HCT116 (cell line): ENCODE measurements around the gene PRKN. TPM values are rescaled to one million over a fixed set of nuclear protein-coding genes. Genes with fewer than 3 reads are reported as not detected.
"Not testable (repeated sequence)": the region's sequence is repeated elsewhere in the genome, so short reads cannot be mapped to it uniquely, and the experiment has no call there.

Experiments
- ATAC-seq: fragments of 200-7000 bp; cut with Tn5 transposase; 2 replicates; pipeline ENCODE4 v1.9.1; 2020; ENCODE audit warnings: mild to moderate bottlenecking, moderate library complexity
- BruUV-seq: library from RNA; stranded (reverse); fragments of 400-500 nt; replicated peaks from 2 replicates; lab custom pipeline; 2021; lab: Mats Ljungman, UMichigan
- CTCF ChIA-PET: fragments of 300-600 bp; sonication (Branson Sonifier 250); formaldehyde crosslinking; loops from one replicate; lab custom pipeline; 2021; ENCODE audit warnings: antibody characterized with exemption; lab: Charles Lee
- POLR2A ChIA-PET: fragments of 300-600, 350-600 bp; sonication (Branson Sonifier 250); formaldehyde crosslinking; loops from one replicate; lab custom pipeline; 2021; ENCODE audit warnings: antibody characterized with exemption; lab: Charles Lee
- RAD21 ChIA-PET, 2 experiments: fragments of 300-600 bp; sonication (Branson Sonifier 250); formaldehyde crosslinking; loops; one replicate each; lab custom pipeline; 2023; ENCODE audit warnings: low total read pairs in 2 of 2; ENCODE audit not compliant: uncharacterized antibody in 2 of 2, unreplicated experiment in 2 of 2, low non-redundant PET in 1 of 2; lab: Charles Lee
- DNase-seq: peaks from one replicate; pipeline ENCODE4 v3.0.0-alpha.2; 2010; ENCODE audit warnings: low read depth, low spot score
- H2AFZ ChIP-seq: fragments of 200-600 bp; shearing (Covaris generic), sonication (generic); 2 replicates; pipeline ENCODE4 v1.6.1; 2017; ENCODE audit warnings: low read depth, mixed run types, mixed read lengths, antibody characterized with exemption, low read length; ENCODE audit not compliant: poor library complexity, severe bottlenecking
- H3K27ac ChIP-seq: 2 replicates; pipeline ENCODE4 v1.5.1; 2012; ENCODE audit warnings: low read depth, low read length
- H3K27me3 ChIP-seq: fragments of 200-600 bp; sonication (generic); 2 replicates; pipeline ENCODE4 v1.6.1; 2016; ENCODE audit warnings: mixed run types, low read length, mixed read lengths; ENCODE audit not compliant: insufficient read depth
- H3K36me3 ChIP-seq, 2 experiments: fragments of 200-500 bp in 1 of 2; fragments of 200-600 bp in 1 of 2; sonication (Bioruptor generic) in 1 of 2; sonication (generic) in 1 of 2; 2 replicates each; pipeline versions ENCODE4 v1.5.1 to v1.6.1; 2014 to 2016; ENCODE audit warnings: low read length in 2 of 2, inconsistent platforms in 1 of 2, mixed read lengths in 1 of 2, mixed run types in 1 of 2; ENCODE audit not compliant: insufficient read depth in 2 of 2, control insufficient read depth in 1 of 2
- H3K4me1 ChIP-seq, 2 experiments: fragments of 200-600 bp in 1 of 2; sonication (generic) in 1 of 2; 2 replicates each; pipeline versions ENCODE4 v1.5.1 to v1.6.1; 2012 to 2017; ENCODE audit warnings: low read length in 2 of 2, inconsistent platforms in 1 of 2, mild to moderate bottlenecking in 1 of 2, mixed read lengths in 1 of 2, mixed run types in 1 of 2, moderate library complexity in 1 of 2; ENCODE audit not compliant: insufficient read depth in 2 of 2, control insufficient read depth in 1 of 2
- H3K4me2 ChIP-seq: fragments of 200-600 bp; sonication (generic); 2 replicates; pipeline ENCODE4 v1.6.1; 2017; ENCODE audit warnings: mixed run types, low read length, mixed read lengths
- H3K4me3 ChIP-seq, 2 experiments: fragments of 200-600 bp in 1 of 2; sonication (generic) in 1 of 2; replicated peaks in 1 of 2; 2 replicates each; pipeline ENCODE4 v1.5.1; 2011 to 2016; ENCODE audit warnings: low read length in 2 of 2, control low read depth in 1 of 2, low read depth in 1 of 2, mild to moderate bottlenecking in 1 of 2, mixed read lengths in 1 of 2, mixed run types in 1 of 2
- H3K79me2 ChIP-seq: fragments of 200-600 bp; sonication (generic); 2 replicates; pipeline ENCODE4 v1.6.1; 2017; ENCODE audit warnings: mild to moderate bottlenecking, mixed run types, low read length, moderate library complexity, mixed read lengths; ENCODE audit not compliant: insufficient read depth
- H3K9ac ChIP-seq: fragments of 200-600 bp; sonication (generic); 2 replicates; pipeline ENCODE4 v1.6.1; 2016; ENCODE audit warnings: low read length, mixed read lengths
- H3K9me2 ChIP-seq: fragments of 200-600 bp; sonication (generic), shearing (Covaris generic); 2 replicates; pipeline ENCODE4 v1.6.1; 2017; ENCODE audit warnings: mixed run types, mild to moderate bottlenecking, moderate library complexity; ENCODE audit not compliant: insufficient read depth
- H3K9me3 ChIP-seq, 2 experiments: fragments of 200-500 bp in 1 of 2; fragments of 200-600 bp in 1 of 2; sonication (Bioruptor generic) in 1 of 2; sonication (generic) in 1 of 2; 2 replicates each; pipeline ENCODE4 v1.6.1; 2014 to 2017; ENCODE audit warnings: low read length in 2 of 2, mixed read lengths in 2 of 2, inconsistent platforms in 1 of 2, low read depth in 1 of 2, mild to moderate bottlenecking in 1 of 2, mixed run types in 1 of 2, moderate library complexity in 1 of 2; ENCODE audit not compliant: control insufficient read depth in 1 of 2, insufficient read depth in 1 of 2
- H4K20me1 ChIP-seq: fragments of 200-600 bp; sonication (generic), shearing (Covaris generic); 2 replicates; pipeline ENCODE4 v1.6.1; 2017; ENCODE audit warnings: mixed run types, mild to moderate bottlenecking, moderate library complexity; ENCODE audit not compliant: insufficient read depth
- EGR1 ChIP-seq: IDR thresholded peaks from 2 replicates; pipeline ENCODE4 v1.6.1; 2012; ENCODE audit warnings: low read depth
- MAX ChIP-seq: IDR thresholded peaks from 2 replicates; pipeline ENCODE4 v1.6.1; 2012
- SRF ChIP-seq: IDR thresholded peaks from 2 replicates; pipeline ENCODE4 v1.6.1; 2012; ENCODE audit warnings: low read depth
- YY1 ChIP-seq: IDR thresholded peaks from 2 replicates; pipeline ENCODE4 v1.6.1; 2011; ENCODE audit warnings: low read length, low read depth, moderate library complexity, mild to moderate bottlenecking; ENCODE audit not compliant: insufficient replicate concordance; ENCODE audit errors: extremely low read depth
- ZNF274 ChIP-seq: fragments of 200-500 bp; sonication (Bioruptor generic); IDR thresholded peaks from 2 replicates; pipeline ENCODE4 v1.6.1; 2014; ENCODE audit warnings: mild to moderate bottlenecking, low read depth, low read length, inconsistent platforms
- intact Hi-C: fragments of 100-400 bp; cut with micrococcal nuclease; formaldehyde crosslinking; loops from 2 replicates; pipeline ENCODE4 v1.10.0; 2022
- total RNA-seq: library from RNA; stranded (reverse); gene quantifications from one replicate; pipeline ENCODE4 v1.2.1, GENCODE V29; 2021; ENCODE audit not compliant: unreplicated experiment

PRKN gene
- total RNA-seq, 1 experiment from 2014 or later, result 2.6 TPM

GRCh38 chr6:161889324-161889723 lies 838.2 kb downstream of the PRKN start:
- Histone ChIP-seq H3K4me2 (no peak overlapping the region), H3K9me2 (no peaks in the 10 kb centered on the region), H3K36me3 (no peaks in the 10 kb centered on the region), H3K27me3 (peaks cover 17% of the 10 kb centered on the region), H3K9me3 (no peaks in the 10 kb centered on the region), H3K79me2 (no peaks in the 10 kb centered on the region), H3K4me1 (no peaks in the 10 kb centered on the region), H3K27ac (no peak overlapping the region), H3K4me3 (no peak overlapping the region), H2AFZ (no peak overlapping the region), H3K9ac (no peak overlapping the region), H4K20me1 (no peaks in the 10 kb centered on the region)
- ChIA-PET POLR2A (no interaction called here), CTCF (no interaction called here), RAD21 (no interaction called here)
- intact Hi-C loops, result no loop called here
- no peak for DNase-seq
- no TSS peak for BruUV-seq
- ATAC-seq, result no peak
- TF ChIP-seq SRF (no peak), YY1 (no peak), EGR1 (no peak), ZNF274 (no peak), MAX (no peak)

GRCh38 chr6:161886545-161886944 lies 841.0 kb downstream of the PRKN start:
- H3K4me2 ChIP-seq, H4K20me1 ChIP-seq, H3K36me3 ChIP-seq, POLR2A ChIA-PET, BruUV-seq, ATAC-seq, H3K4me3 ChIP-seq, H2AFZ ChIP-seq, H3K27ac ChIP-seq, DNase-seq, RAD21 ChIA-PET, H3K9me2 ChIP-seq, H3K79me2 ChIP-seq, intact Hi-C loops, H3K9ac ChIP-seq, H3K4me1 ChIP-seq, H3K9me3 ChIP-seq, H3K27me3 ChIP-seq, CTCF ChIA-PET: not testable (repeated sequence)
